Uterus (tissue), 4 donors: ENCODE measurements around the gene ACOT7. TPM values are rescaled to one million over a fixed set of nuclear protein-coding genes. Genes with fewer than 3 reads are reported as not detected.
A peak's percentile ranks its signal among the peaks of the same experiment; 100 is the strongest.

Experiments used
- DNase-seq, 2 donors: peaks; one replicate each; pipeline ENCODE4 v3.0.0-alpha.2; 2019 to 2020
- H3K27ac ChIP-seq, 2 donors: fragments of 200-600 bp; sonication (generic); 1 replicate in 1 of 2; 2 replicates in 1 of 2; pipeline ENCODE4 v1.5.1; 2016 to 2018
- H3K27me3 ChIP-seq, 2 donors: fragments of 200-600 bp; sonication (generic); one replicate each; pipeline ENCODE4 v1.5.1; 2018 to 2019; ENCODE audit warnings: control low read depth in 1 of 2
- H3K36me3 ChIP-seq, 2 donors: fragments of 200-600 bp; sonication (generic); one replicate each; pipeline ENCODE4 v1.5.1; 2019; ENCODE audit warnings: control low read depth in 1 of 2
- H3K4me1 ChIP-seq, 2 donors: fragments of 200-600 bp; sonication (generic); one replicate each; pipeline ENCODE4 v1.5.1; 2018 to 2019; ENCODE audit warnings: control low read depth in 1 of 2
- H3K4me3 ChIP-seq, 2 donors: fragments of 200-600 bp; sonication (generic); 1 replicate in 1 of 2; 2 replicates in 1 of 2; pipeline ENCODE4 v1.5.1; 2018 to 2019; ENCODE audit warnings: mild to moderate bottlenecking in 1 of 2
- H3K9me3 ChIP-seq, 2 donors: fragments of 200-600 bp; sonication (generic); one replicate each; pipeline ENCODE4 v1.5.1; 2019; ENCODE audit warnings: control low read depth in 1 of 2
- CTCF ChIP-seq, 4 experiments: fragments of 200-600 bp in 2 of 4; fragments of 450-650 bp in 2 of 4; sonication (generic) in 2 of 4; IDR thresholded peaks; one replicate each; pipeline ENCODE4 v1.5.1; 2016 to 2019; ENCODE audit warnings: antibody characterized with exemption in 4 of 4, mild to moderate bottlenecking in 2 of 4, moderate library complexity in 1 of 4
- POLR2A ChIP-seq, 2 donors: fragments of 450-650 bp; IDR thresholded peaks; one replicate each; pipeline ENCODE4 v1.6.1; 2016; ENCODE audit warnings: antibody characterized with exemption in 2 of 2, mild to moderate bottlenecking in 1 of 2, moderate library complexity in 1 of 2
- intact Hi-C: fragments of 100-400 bp; cut with DNase I; formaldehyde crosslinking; loops from one replicate; pipeline ENCODE4 v1.15.1; 2023; ENCODE audit warnings: low total_unique reads
- total RNA-seq, 4 donors: library from RNA; depleted of rRNA in 3 of 4; stranded (reverse); fragments of >200 nt in 3 of 4; gene quantifications; one replicate each; pipeline versions ENCODE4 v1.1.0 to v1.2.4, GENCODE V29; 2014 to 2023
- donor health status: DM: yes; HTN: yes; CAD: no.

Gene ACOT7
- total RNA-seq, 4 donors from 2014 or later = 7.4 to 27.6 (median 12.4) TPM

- no peaks in the 10 kb centered on the region for H3K9me3 ChIP-seq
- H3K27ac ChIP-seq = no peak overlapping the region
- peaks cover 19 to 44% of the 10 kb centered on the region in 2 donors for H3K27me3 ChIP-seq
- intact Hi-C loops = no loop called here
- no peaks in the 10 kb centered on the region for H3K36me3 ChIP-seq
- H3K4me3 ChIP-seq = no peak overlapping the region
- TF ChIP-seq CTCF (IDR thresholded peaks at IDR 0.05) = no peak
- TF ChIP-seq POLR2A (IDR thresholded peaks at IDR 0.05) = no peak
- H3K4me1 ChIP-seq = peaks cover 0 to 33% of the 10 kb centered on the region in 2 donors
- no peak for DNase-seq
Observed at GRCh38 chr1:6420454-6421042, 27.0 kb upstream of the ACOT7 start.

- H3K4me3 ChIP-seq = peak within 1 kb of the TSS in 1 of 2 donors; percentile 12
- no peak within 1 kb of the TSS for H3K27ac ChIP-seq
- no peaks in the 10 kb centered on the region for H3K36me3 ChIP-seq
- TF ChIP-seq CTCF (IDR thresholded peaks at IDR 0.05) (no peak), POLR2A (IDR thresholded peaks at IDR 0.05) (no peak)
- intact Hi-C loops = no loop called here
- no peaks in the 10 kb centered on the region for H3K9me3 ChIP-seq
- H3K27me3 ChIP-seq = peaks cover 13 to 41% of the 10 kb centered on the region in 2 donors
- H3K4me1 ChIP-seq = peaks cover 0 to 33% of the 10 kb centered on the region in 2 donors
- DNase-seq = no peak
Observed at GRCh38 chr1:6419804-6420453, 26.4 kb upstream of the ACOT7 start, which contains the start of gene HES2. TSS of gene HES2 (minus strand) at chr1:6419919. CDS start at chr1:6419820, 99 bp downstream.

GRCh38 chr1:6419397-6419803 is 25.8 kb upstream of the ACOT7 start:
- Histone ChIP-seq H3K4me3 (peak overlapping the region in 1 of 2 donors; percentile 12), H3K27me3 (peaks cover 9 to 41% of the 10 kb centered on the region in 2 donors), H3K27ac (no peak overlapping the region), H3K36me3 (no peaks in the 10 kb centered on the region), H3K9me3 (no peaks in the 10 kb centered on the region), H3K4me1 (peaks cover 0 to 33% of the 10 kb centered on the region in 2 donors)
- TF ChIP-seq POLR2A (IDR thresholded peaks at IDR 0.05) (no peak), CTCF (IDR thresholded peaks at IDR 0.05) (no peak)
- intact Hi-C loops = no loop called here
- no peak for DNase-seq

GRCh38 chr1:6418668-6419396 is 25.3 kb upstream of the ACOT7 start:
- H3K4me3 ChIP-seq = no peak overlapping the region
- H3K9me3 ChIP-seq = no peaks in the 10 kb centered on the region
- no peak for TF ChIP-seq POLR2A (IDR thresholded peaks at IDR 0.05)
- TF ChIP-seq CTCF (IDR thresholded peaks at IDR 0.05) = no peak
- DNase-seq = no peak
- peaks cover 0 to 30% of the 10 kb centered on the region in 2 donors for H3K4me1 ChIP-seq
- no peak overlapping the region for H3K27ac ChIP-seq
- H3K36me3 ChIP-seq = no peaks in the 10 kb centered on the region
- intact Hi-C loops = no loop called here
- H3K27me3 ChIP-seq = peaks cover 7 to 36% of the 10 kb centered on the region in 2 donors
